Measurements from ENCODE around the gene ATP11B. TPM values are rescaled to one million over a fixed set of nuclear protein-coding genes. Genes with fewer than 3 reads are reported as not detected.

ATP11B gene
- total RNA-seq: 21.7 and 26.2 TPM in 2 replicates

DNA sequence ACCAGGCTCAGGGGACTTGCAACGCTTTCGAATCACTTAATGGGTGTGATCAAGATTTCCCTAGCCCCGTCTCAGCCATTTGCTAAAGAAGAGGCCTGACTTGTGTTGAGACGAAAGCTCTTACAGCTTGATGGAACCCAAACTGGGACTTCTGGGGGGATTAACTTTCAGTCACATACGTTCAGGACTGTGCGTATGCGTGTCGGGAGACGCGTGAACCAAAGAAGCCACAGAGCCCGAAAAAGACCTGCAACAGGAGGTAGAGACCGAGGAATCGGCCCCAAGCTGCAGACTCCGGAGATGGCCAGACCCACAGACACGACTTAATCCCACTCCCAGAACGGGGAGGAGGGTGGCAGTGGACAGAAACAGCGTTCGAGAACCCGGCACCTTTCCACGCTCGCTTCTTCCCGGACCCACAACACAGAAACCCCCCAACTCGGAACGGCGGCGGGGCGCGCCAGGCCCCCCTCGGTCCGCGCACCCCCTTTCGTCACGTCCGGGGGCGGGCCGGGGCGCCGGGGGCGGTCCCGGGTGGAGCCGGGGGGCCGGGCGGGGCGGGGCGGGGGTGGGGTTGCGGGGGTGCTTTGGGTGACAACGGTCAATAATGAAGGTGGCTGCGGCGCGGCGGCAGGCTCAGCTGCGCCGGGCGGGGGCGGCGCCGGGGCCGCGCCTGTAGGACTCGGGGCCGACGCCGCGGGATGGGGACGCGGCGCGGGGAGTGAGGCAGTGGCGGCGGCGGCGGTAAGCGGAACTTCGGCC is at the start of gene ATP11B:
ATP11B (plus strand) TSS at position 604 of the 762 bp plus-strand sequence. CDS start 256 bp downstream, outside the sequence.

Other genes with a start within 250 kb of the ATP11B start
- gene DCUN1D1, start 187.0 kb downstream of the ATP11B start, total RNA-seq: 12.2 and 13.4 TPM in 2 replicates

All from bronchus fibroblast of lung (primary cell).